CD4-positive, alpha-beta T cell treated with Interleukin-2 at 100 ng/mL for 4 hours (primary cell): ENCODE data around the gene RGS4.

Experiments used
- DNase-seq: peaks from one replicate; pipeline ENCODE4 v3.0.0-alpha.2; 2020; ENCODE audit warnings: low spot score

Gene RGS4

GRCh38 chr1:163069142-163069541, at the start of gene RGS4:
RGS4 (plus strand) TSS chr1:163069361; CDS start chr1:163069485, 124 bp downstream.
- no peak for DNase-seq

- no peak for DNase-seq
Measured at GRCh38 chr1:163022129-163022528, 47.0 kb upstream of the RGS4 start.

- no peak for DNase-seq
Measured at GRCh38 chr1:163027610-163028009, 41.6 kb upstream of the RGS4 start.

DNA sequence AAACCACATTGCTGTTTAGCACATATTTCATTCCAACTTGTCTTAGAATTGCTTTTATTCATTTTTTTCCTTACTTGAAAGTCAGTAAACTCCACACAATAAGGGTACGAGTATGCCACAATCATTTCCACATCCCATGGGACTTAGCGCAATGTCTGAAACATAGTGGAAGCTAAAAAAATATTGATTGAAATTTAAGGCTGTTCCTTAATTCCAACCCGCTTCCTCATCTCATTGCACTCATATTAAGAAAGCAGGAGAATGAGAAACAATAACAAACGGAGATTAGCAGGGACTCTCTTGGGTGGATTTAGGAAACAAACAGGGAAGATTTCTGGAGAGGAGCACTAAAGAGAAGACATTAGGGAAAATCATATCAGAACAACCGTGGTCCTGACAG, 39.3 kb upstream of the RGS4 start:
- DNase-seq, result no peak

- no peak for DNase-seq
Measured at GRCh38 chr1:163035446-163036249, 33.5 kb upstream of the RGS4 start.

GRCh38 chr1:163036671-163037070, 32.5 kb upstream of the RGS4 start:
- no peak for DNase-seq

- no peak for DNase-seq
Measured at GRCh38 chr1:163038928-163039706, 30.0 kb upstream of the RGS4 start.

DNA sequence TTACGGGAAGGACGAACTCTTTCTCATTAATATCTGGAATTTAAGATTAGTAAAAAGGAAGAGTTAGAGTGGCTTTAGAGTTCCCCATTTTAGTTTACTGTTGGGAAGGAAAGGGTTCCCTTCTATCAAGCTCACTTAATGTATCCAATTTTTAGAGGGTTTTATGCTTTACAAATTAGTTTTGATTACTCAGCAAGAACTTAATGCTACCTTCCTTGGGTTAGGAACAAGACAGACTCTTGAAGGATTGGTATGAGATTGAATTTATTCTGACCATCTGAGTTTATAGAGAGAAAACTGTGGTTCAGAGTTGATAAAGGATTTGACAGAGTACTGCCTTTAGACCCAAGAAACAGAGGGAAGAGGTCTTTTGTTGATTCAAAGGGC, 29.5 kb upstream of the RGS4 start:
- no peak for DNase-seq

DNA sequence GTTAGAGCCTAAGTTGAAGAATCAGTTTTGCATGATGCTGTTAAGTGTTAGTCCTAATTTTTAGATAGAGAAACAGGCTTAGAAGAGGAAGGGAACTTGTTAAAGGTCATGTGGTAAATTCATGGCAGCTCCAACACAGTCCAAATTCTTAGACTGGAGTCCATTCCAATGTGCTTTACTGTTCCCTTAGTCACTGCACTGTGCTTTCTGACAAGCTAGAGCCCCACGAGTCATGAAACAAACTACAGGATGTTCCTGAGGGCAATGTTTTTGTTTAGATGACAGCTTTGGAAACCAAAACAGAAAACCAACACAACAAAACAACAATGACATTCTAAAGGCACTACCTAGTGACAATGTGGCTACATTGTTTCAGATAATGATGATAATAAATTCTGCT, 23.1 kb upstream of the RGS4 start:
- no peak for DNase-seq

DNA sequence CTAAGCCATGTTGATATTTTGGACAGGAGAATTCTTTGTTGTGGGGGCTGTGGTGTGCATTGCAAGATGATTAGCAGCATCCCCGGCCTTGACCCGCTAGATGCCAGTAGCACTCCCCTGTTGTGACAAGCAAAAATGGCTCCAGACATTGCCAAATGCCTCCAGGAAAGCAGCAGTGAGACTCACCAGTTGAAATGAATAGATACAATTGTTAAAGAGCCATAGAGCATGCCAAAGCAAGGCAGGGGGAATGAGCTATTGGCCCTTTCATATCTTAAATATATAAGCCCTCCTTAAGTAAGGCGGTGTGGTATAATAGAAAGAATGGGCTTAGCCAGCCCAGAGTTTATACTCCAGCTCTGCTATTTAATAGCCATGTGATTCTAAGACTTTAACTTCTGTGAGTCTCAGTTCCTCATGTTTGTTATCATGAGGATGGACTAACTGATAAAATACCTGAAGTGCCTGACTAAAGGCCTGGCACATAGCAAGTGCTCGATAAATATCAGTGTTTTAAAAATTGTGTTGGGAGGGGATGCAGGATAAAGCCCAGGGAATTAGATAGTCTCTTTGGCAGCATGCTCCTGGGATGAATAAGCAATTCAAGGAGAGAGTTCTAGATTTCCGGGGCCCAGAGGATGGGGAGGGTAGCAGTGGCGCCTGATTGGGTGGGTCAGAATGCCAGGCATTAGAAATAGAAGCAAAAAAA, 21.1 kb upstream of the RGS4 start:
- DNase-seq, result no peak

DNA sequence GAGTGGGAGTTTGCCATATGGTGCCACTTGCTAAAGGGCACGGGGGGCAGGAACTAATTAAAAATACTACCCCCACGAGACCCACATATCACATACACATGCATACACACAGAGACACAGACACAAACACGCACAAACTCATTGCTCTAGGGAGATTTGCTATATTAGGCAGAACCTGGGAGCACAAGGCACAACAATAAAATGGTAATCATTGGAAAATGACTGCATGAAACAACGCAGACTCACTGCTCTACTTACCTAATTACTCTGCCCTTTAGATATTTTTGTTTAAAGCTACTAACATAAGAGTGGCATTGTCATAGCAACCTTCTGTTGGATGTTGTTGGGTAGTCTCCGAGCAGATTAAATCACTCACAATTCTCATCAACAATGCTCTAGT, 20.3 kb upstream of the RGS4 start:
- DNase-seq, result no peak

DNA sequence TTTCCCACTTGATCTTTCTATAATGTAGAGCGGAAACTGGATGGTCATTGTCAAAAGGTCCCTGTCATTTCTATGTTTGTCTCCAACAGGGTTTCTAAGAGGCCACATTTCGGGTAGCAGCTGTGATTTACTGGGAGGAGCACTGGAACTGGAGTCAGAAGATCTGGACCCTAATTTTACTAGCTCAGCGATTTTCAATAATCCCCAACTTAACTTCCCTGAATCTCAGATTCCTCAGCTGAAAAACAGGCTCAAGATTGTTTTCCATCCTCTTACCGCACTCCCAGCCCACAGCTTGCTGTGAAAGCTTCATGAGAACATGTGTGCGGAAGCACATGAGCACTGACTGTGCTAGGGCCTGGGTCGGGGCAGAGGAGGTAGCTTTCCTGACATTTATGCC, 19.9 kb upstream of the RGS4 start:
- no peak for DNase-seq

DNA sequence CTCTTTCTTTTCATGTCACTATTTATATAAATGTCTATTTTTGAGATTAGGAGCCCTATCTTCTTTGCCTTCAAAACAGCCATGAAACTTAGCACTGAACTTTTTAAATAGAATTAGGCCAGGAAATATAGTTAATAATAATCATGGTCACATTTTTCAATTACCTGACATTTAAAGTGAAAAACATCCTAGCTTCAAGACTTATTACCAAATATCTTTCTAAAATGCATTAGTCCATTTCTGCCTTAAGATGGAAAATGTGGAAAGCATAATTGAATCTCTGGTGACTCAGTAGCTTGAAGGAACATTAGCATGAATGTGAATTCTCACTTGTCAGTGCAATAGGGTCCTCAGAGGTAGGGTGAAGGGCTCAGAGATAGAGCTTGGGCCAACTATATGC, 18.7 kb upstream of the RGS4 start:
- DNase-seq, result no peak

DNA sequence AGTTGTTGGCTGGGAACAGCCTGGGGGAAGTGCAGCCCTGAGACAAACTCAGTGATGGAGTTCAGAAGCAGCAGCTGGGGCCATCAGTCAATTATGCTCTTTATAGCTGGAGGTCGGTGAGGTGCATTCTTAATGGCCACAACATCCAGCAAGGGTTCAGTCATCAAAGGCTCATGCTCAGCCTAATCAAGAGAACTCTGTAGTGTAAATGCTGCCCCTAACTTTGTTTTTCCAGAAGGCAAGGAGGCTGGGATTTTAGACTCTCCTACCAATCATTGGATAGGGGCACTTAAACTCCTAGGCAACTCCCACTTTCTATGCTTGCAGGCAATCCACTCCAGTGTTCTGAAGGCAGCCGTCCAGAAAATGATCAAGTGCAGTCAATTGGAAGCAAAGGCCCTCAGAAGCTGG, 15.0 kb upstream of the RGS4 start:
- no peak for DNase-seq

GRCh38 chr1:163055005-163055404, 14.2 kb upstream of the RGS4 start:
- no peak for DNase-seq

- DNase-seq, result no peak
Measured at GRCh38 chr1:163055531-163055930, 13.6 kb upstream of the RGS4 start.

- DNase-seq, result no peak
Measured at GRCh38 chr1:163056831-163057230, 12.3 kb upstream of the RGS4 start.

DNA sequence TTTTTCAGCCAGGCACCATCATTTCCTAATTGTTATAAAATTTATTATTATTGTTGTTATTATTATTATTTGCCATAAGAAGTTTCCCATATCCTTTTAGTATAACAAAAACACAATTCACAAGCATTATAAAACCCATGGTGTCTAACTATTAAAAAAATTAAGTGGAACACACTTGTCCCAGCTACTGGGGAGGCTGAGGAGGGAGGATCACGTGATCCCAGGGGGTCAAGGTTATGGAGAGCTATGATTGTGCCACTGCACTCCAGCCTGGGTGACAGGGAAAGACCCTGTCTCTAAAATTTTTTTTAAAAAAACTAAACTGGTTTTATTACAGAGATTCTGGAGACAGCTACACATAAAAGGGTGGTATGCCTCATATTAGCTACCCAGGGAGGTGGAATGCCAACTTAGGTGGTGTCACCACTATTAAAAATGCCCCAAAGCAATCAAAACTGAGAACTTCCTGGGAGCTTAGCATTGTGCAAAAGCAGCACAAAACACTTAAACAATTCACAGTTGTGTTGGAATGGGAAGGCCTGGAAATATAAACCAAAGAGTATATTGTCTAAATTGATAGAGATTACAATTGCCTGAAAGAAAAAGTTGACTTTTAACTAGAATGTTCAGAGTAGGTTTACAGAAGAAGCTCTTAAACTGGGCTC, 8.7 kb upstream of the RGS4 start:
- no peak for DNase-seq

DNA sequence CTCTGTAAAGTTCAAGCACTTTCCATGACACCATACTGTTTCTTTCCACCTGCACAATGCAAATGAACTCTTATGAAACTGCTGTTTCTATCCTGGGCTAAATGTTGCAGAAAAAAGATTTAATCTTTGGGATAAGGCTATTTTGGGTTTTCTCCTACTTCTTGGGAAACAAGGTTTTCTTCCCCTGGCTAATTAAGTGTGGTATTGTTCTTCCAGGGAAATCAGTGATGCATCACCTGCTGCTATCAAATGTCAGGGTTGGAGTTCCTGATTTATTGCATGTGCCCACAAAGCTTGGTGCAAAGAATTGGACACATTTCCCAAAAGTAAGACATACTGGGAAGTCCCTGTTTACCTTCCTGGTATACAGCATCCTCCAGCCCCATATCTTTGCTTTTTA, 6.0 kb upstream of the RGS4 start:
- DNase-seq, result no peak

DNA sequence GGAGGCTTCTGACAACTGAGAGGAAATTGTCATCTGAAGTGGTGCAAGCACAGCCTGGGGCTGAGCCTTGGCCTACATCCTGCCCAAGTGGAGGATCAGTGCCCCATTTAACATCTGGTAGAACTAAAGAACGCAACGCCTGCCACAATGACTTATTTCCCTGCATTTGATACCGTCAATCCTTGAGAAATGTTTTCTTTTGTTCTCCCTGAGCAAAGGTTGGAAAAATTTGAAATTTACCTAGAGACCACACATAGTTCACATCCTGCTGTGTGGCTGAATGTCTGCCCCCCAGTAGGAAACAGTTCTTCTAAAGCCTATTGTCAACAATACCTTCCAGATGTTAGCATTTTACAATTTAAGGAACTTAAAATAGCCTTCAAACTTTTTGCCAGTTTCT, 5.6 kb upstream of the RGS4 start:
- DNase-seq, result no peak

- DNase-seq, result no peak
Measured at GRCh38 chr1:163066168-163066567, 3.0 kb upstream of the RGS4 start.

DNA sequence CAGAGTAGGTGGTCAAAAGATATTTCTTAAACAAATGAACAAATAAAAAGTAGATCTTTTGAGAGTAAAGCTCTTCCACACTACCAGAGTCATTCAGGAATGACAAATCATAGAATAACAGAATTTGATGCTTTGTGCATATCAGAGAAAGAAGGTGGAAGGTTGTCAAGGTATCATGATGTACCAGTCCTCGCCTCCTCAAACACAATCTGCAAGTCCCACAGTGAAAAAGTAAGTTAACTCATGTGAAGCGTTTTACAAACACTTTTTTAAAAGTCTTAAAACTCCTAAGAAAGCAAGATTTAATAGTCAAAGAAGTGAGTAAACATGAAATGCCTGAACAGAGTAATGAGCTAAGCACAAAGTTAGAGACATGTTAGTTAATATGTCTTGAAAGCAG, 2.5 kb upstream of the RGS4 start:
- no peak for DNase-seq
